Caco-2 (cell line): ENCODE results near the gene FAM174C. TPM values are rescaled to one million over a fixed set of nuclear protein-coding genes. Genes with fewer than 3 reads are reported as not detected.

Experiments used
- BruUV-seq: library from RNA; stranded (reverse); fragments of 400-500 nt; replicated peaks from 2 replicates; lab custom pipeline; 2021; lab: Mats Ljungman, UMichigan
- CTCF ChIA-PET: fragments of 300-600 bp; sonication (Branson Sonifier 250); formaldehyde crosslinking; loops from one replicate; lab custom pipeline; 2022; ENCODE audit warnings: antibody characterized with exemption; lab: Charles Lee
- POLR2A ChIA-PET: fragments of 300-600 bp; sonication (Branson Sonifier 250); formaldehyde crosslinking; loops from one replicate; lab custom pipeline; 2022; ENCODE audit warnings: antibody characterized with exemption; lab: Charles Lee
- DNase-seq, 2 experiments: peaks; one replicate each; pipeline versions ENCODE4 v3.0.0 to v3.0.0-alpha.2; 2020 to 2022
- H3K27me3 ChIP-seq: replicated peaks from 2 replicates; pipeline ENCODE4 v1.6.0; 2011; ENCODE audit warnings: low read length; ENCODE audit not compliant: control insufficient read depth, insufficient read depth
- H3K36me3 ChIP-seq: 2 replicates; pipeline ENCODE4 v1.5.1; 2011; ENCODE audit warnings: low read length; ENCODE audit not compliant: control insufficient read depth, insufficient read depth
- H3K4me1 ChIP-seq: fragments of 250-450 bp; sonication (Bioruptor Pico); 2 replicates; pipeline ENCODE4 v1.5.1; 2020; ENCODE audit warnings: mild to moderate bottlenecking
- H3K4me3 ChIP-seq: 2 replicates; pipeline ENCODE4 v1.5.1; 2011; ENCODE audit warnings: low read depth, mild to moderate bottlenecking, control low read depth, low read length
- H3K9me3 ChIP-seq: fragments of 250-450 bp; sonication (Bioruptor Pico); 2 replicates; pipeline ENCODE4 v1.5.1; 2020; ENCODE audit warnings: mild to moderate bottlenecking, moderate library complexity
- H3K27ac Mint-ChIP-seq: one replicate; pipeline ENCODE4 v1.8.0; 2022; ENCODE audit warnings: mixed read lengths; ENCODE audit not compliant: unreplicated experiment
- H3K27me3 Mint-ChIP-seq: one replicate; pipeline ENCODE4 v1.8.0; 2022; ENCODE audit warnings: mixed read lengths; ENCODE audit not compliant: insufficient read depth, unreplicated experiment
- H3K36me3 Mint-ChIP-seq: one replicate; pipeline ENCODE4 v1.8.0; 2022; ENCODE audit warnings: mild to moderate bottlenecking, mixed read lengths; ENCODE audit not compliant: insufficient read depth, unreplicated experiment
- H3K4me1 Mint-ChIP-seq: one replicate; pipeline ENCODE4 v1.8.0; 2022; ENCODE audit warnings: low read depth, mixed read lengths; ENCODE audit not compliant: unreplicated experiment
- H3K4me3 Mint-ChIP-seq: one replicate; pipeline ENCODE4 v1.8.0; 2022; ENCODE audit warnings: mild to moderate bottlenecking, moderate library complexity, mixed read lengths; ENCODE audit not compliant: unreplicated experiment
- H3K9me3 Mint-ChIP-seq: one replicate; pipeline ENCODE4 v1.8.0; 2022; ENCODE audit warnings: mixed read lengths; ENCODE audit not compliant: unreplicated experiment
- intact Hi-C: fragments of 100-400 bp; cut with micrococcal nuclease; formaldehyde crosslinking; loops from one replicate; pipeline ENCODE4 v1.10.0; 2022; ENCODE audit not compliant: unreplicated experiment
- total RNA-seq: library from RNA; stranded (reverse); gene quantifications from 2 replicates; pipeline ENCODE4 v1.2.3, GENCODE V29; 2022
- TF ChIP-seq, protein P1 (sequence below), 2 experiments: fragments of 200-600 bp in 1 of 2; IDR thresholded peaks; 1 replicate in 1 of 2; 2 replicates in 1 of 2; pipeline versions ENCODE4 v1.5.1 to v1.8.0; 2011 to 2022; ENCODE audit warnings: antibody characterized with exemption in 1 of 2, control low read depth in 1 of 2, inconsistent platforms in 1 of 2, low read depth in 1 of 2, low read length in 1 of 2, mild to moderate bottlenecking in 1 of 2, moderate library complexity in 1 of 2; ENCODE audit not compliant: insufficient read depth in 1 of 2, severe bottlenecking in 1 of 2, unreplicated experiment in 1 of 2

FAM174C gene
- total RNA-seq, 1 experiment from 2014 or later = 51.0 TPM

GRCh38 chr19:1251330-1252220 lies 23.8 kb upstream of the FAM174C start:
- H3K4me3 Mint-ChIP-seq = peak overlapping the region; percentile 96
- Histone ChIP-seq H3K36me3 (peaks cover 17% of the 10 kb centered on the region), H3K4me1 (peaks cover 34% of the 10 kb centered on the region), H3K4me3 (peak overlapping the region; percentile 62), H3K27me3 (no peaks in the 10 kb centered on the region), H3K9me3 (no peaks in the 10 kb centered on the region)
- H3K27ac Mint-ChIP-seq = peak overlapping the region; percentile 88
- intact Hi-C loops = loop anchor here (1.0 kb wide), 1 partner anchor 8 kb away; no protein-coding TSS in a partner anchor
- peaks cover 6% of the 10 kb centered on the region for H3K4me1 Mint-ChIP-seq
- peaks cover 88% of the 10 kb centered on the region for H3K36me3 Mint-ChIP-seq
- DNase-seq = peak; percentile 71 to 79
- ChIA-PET CTCF (interaction anchor here (0.6 to 1.0 kb wide), 2 partner anchors 14 to 15 kb away, joined by 3 to 4 read pairs; no protein-coding TSS in a partner anchor), POLR2A (interaction anchor here (0.6 to 1.3 kb wide), 3 partner anchors 15 to 18 kb away, joined by 3 to 6 read pairs (median 5); no protein-coding TSS in a partner anchor)
- TF ChIP-seq, protein P1, sequence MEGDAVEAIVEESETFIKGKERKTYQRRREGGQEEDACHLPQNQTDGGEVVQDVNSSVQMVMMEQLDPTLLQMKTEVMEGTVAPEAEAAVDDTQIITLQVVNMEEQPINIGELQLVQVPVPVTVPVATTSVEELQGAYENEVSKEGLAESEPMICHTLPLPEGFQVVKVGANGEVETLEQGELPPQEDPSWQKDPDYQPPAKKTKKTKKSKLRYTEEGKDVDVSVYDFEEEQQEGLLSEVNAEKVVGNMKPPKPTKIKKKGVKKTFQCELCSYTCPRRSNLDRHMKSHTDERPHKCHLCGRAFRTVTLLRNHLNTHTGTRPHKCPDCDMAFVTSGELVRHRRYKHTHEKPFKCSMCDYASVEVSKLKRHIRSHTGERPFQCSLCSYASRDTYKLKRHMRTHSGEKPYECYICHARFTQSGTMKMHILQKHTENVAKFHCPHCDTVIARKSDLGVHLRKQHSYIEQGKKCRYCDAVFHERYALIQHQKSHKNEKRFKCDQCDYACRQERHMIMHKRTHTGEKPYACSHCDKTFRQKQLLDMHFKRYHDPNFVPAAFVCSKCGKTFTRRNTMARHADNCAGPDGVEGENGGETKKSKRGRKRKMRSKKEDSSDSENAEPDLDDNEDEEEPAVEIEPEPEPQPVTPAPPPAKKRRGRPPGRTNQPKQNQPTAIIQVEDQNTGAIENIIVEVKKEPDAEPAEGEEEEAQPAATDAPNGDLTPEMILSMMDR (IDR thresholded peaks at IDR 0.05; ENCODE audit: insufficient read depth in 1 of 2, low read depth in 1 of 2, low read length in 1 of 2, severe bottlenecking in 1 of 2, unreplicated experiment in 1 of 2) = no peak
- no peaks in the 10 kb centered on the region for H3K9me3 Mint-ChIP-seq
- TSS peak; percentile 29 for BruUV-seq
- H3K27me3 Mint-ChIP-seq = no peaks in the 10 kb centered on the region

DNA sequence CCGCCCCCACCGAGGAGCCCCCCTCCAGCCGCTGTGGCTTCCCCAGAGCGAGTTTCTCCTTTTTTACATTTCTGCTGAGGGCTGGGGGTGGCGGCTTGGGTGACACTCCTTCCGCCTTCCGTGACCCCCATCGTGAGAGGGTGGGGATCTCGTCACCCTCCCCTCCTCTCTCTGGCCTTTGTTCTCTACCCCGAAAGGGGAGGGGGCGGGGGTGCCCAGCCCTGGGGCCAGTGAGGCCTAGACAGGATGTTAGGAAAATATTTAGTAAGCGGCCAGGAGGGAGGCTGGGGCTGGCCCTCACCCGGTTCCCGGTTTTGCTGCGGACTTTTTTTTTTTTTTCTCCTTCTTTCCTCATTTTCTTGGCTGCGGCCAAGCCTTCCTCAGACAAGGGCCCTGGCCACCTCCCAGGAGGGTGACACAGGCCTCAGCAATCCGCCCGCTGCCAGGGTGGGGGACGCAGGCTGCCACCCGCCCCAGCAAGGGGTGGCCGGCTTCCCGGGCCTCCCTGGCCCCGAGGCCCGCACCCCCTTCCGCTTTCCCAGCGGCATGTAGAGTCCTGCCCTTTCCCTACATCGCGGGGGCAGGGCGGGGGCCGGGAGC lies 23.0 kb upstream of the FAM174C start:
- Histone ChIP-seq H3K36me3 (peaks cover 17% of the 10 kb centered on the region), H3K4me3 (peak overlapping the region; percentile 62), H3K9me3 (no peaks in the 10 kb centered on the region), H3K4me1 (peaks cover 38% of the 10 kb centered on the region), H3K27me3 (no peaks in the 10 kb centered on the region)
- no peaks in the 10 kb centered on the region for H3K9me3 Mint-ChIP-seq
- peak overlapping the region; percentile 96 for H3K4me3 Mint-ChIP-seq
- peaks cover 88% of the 10 kb centered on the region for H3K36me3 Mint-ChIP-seq
- H3K27ac Mint-ChIP-seq = peak overlapping the region; percentile 88
- no TSS peak for BruUV-seq
- CTCF ChIA-PET = interaction anchor here (0.6 to 2.2 kb wide), 5 partner anchors 8 to 314 kb away, joined by 3 to 37 read pairs (median 4); partner anchors contain the start of gene CIRBP
- TF ChIP-seq, protein P1 (IDR thresholded peaks at IDR 0.05; ENCODE audit: insufficient read depth in 1 of 2, low read depth in 1 of 2, low read length in 1 of 2, severe bottlenecking in 1 of 2, unreplicated experiment in 1 of 2) = no peak
- intact Hi-C loops = no loop called here
- POLR2A ChIA-PET = interaction anchor here (0.6 to 2.3 kb wide), 6 partner anchors 9 to 17 kb away, joined by 3 to 61 read pairs (median 7); partner anchors contain the start of gene CIRBP
- peak; percentile 85 to 88 for DNase-seq
- no peaks in the 10 kb centered on the region for H3K27me3 Mint-ChIP-seq
- peaks cover 7% of the 10 kb centered on the region for H3K4me1 Mint-ChIP-seq
